DMS153 treated with DMSO at 0.1 percent for 48 hours (cell line): ENCODE measurements around the gene FOXN3.
A peak's percentile ranks its signal among the peaks of the same experiment; 100 is the strongest.
"Not testable (repeated sequence)": the region's sequence is repeated elsewhere in the genome, so short reads cannot be mapped to it uniquely, and the experiment has no call there.

Experiments
- DNase-seq: peaks from one replicate; lab custom pipeline; 2025; ENCODE audit not compliant: unreplicated experiment; lab: John Stamatoyannopoulos, UW

Gene FOXN3

GRCh38 chr14:89178800-89179535, 238.1 kb downstream of the FOXN3 start:
- DNase-seq: no peak

GRCh38 chr14:89178376-89178775, 238.7 kb downstream of the FOXN3 start:
- DNase-seq: no peak

GRCh38 chr14:89175881-89176799, 240.9 kb downstream of the FOXN3 start:
- peak; percentile 18 for DNase-seq

GRCh38 chr14:89171628-89172027, 245.4 kb downstream of the FOXN3 start:
- DNase-seq: no peak

GRCh38 chr14:89171168-89171567, 245.9 kb downstream of the FOXN3 start:
- DNase-seq: no peak

GRCh38 chr14:89167705-89168104, 249.3 kb downstream of the FOXN3 start:
- DNase-seq: no peak

- no peak for DNase-seq
Measured at GRCh38 chr14:89166633-89167032, 250.4 kb downstream of the FOXN3 start.

- no peak for DNase-seq
Measured at GRCh38 chr14:89165189-89166181, 251.5 kb downstream of the FOXN3 start.

- no peak for DNase-seq
Measured at GRCh38 chr14:89164168-89165073, 252.6 kb downstream of the FOXN3 start.

- no peak for DNase-seq
Measured at GRCh38 chr14:89163031-89163636, 253.9 kb downstream of the FOXN3 start.

- DNase-seq: no peak
Measured at GRCh38 chr14:89162586-89162985, 254.4 kb downstream of the FOXN3 start.

GRCh38 chr14:89160437-89160836, 256.6 kb downstream of the FOXN3 start:
- DNase-seq: no peak

- no peak for DNase-seq
Measured at GRCh38 chr14:89158701-89159100, 258.3 kb downstream of the FOXN3 start.

GRCh38 chr14:89158104-89158503, 258.9 kb downstream of the FOXN3 start:
- not testable (repeated sequence) for DNase-seq

GRCh38 chr14:89155491-89155890, 261.5 kb downstream of the FOXN3 start:
- no peak for DNase-seq

GRCh38 chr14:89151693-89152092, 265.3 kb downstream of the FOXN3 start:
- not testable (repeated sequence) for DNase-seq

GRCh38 chr14:89146274-89146673, 270.8 kb downstream of the FOXN3 start:
- DNase-seq: no peak

- DNase-seq: no peak
Measured at GRCh38 chr14:89144642-89145041, 272.4 kb downstream of the FOXN3 start.

GRCh38 chr14:89144066-89144465, 273.0 kb downstream of the FOXN3 start:
- no peak for DNase-seq
